HEK293 (cell line): ENCODE measurements around the gene UBE2M.

Experiments
- GLIS2 ChIP-seq: fragments of 450-650 bp; formaldehyde crosslinking; IDR thresholded peaks from 2 replicates; pipeline ENCODE4 v1.5.1; 2016; ENCODE audit warnings: missing biosample characterization, missing genetic modification characterization
- HOXC10 ChIP-seq: sonication (generic); formaldehyde crosslinking; IDR thresholded peaks from 2 replicates; pipeline ENCODE4 v1.8.1; 2023; ENCODE audit warnings: mild to moderate bottlenecking, missing genetic modification reagents
- KLF7 ChIP-seq: fragments of 450-650 bp; formaldehyde crosslinking; IDR thresholded peaks from 2 replicates; pipeline ENCODE4 v1.5.1; 2016; ENCODE audit warnings: missing biosample characterization, missing genetic modification characterization, borderline replicate concordance
- KLF9 ChIP-seq: fragments of 450-650 bp; formaldehyde crosslinking; IDR thresholded peaks from 2 replicates; pipeline ENCODE4 v1.5.1; 2016; ENCODE audit warnings: missing biosample characterization, missing genetic modification characterization, low read depth
- SALL2 ChIP-seq: fragments of 450-650 bp; formaldehyde crosslinking; IDR thresholded peaks from 2 replicates; pipeline ENCODE4 v1.5.0; 2017; ENCODE audit warnings: missing biosample characterization, mild to moderate bottlenecking, missing genetic modification characterization, borderline replicate concordance
- YY2 ChIP-seq: fragments of 450-650 bp; formaldehyde crosslinking; IDR thresholded peaks from 2 replicates; pipeline ENCODE4 v1.5.1; 2016; ENCODE audit warnings: missing biosample characterization, missing genetic modification characterization
- ZBTB48 ChIP-seq: fragments of 450-650 bp; formaldehyde crosslinking; IDR thresholded peaks from 2 replicates; pipeline ENCODE4 v1.5.1; 2016; ENCODE audit warnings: missing biosample characterization, missing genetic modification characterization
- ZEB2 ChIP-seq: fragments of 450-650 bp; formaldehyde crosslinking; IDR thresholded peaks from 2 replicates; pipeline ENCODE4 v1.5.1; 2016; ENCODE audit warnings: missing biosample characterization, missing genetic modification characterization
- ZNF121 ChIP-seq: fragments of 450-650 bp; formaldehyde crosslinking; IDR thresholded peaks from 2 replicates; pipeline ENCODE4 v1.5.1; 2016; ENCODE audit warnings: missing biosample characterization, missing genetic modification characterization
- ZNF155 ChIP-seq: fragments of 450-650 bp; formaldehyde crosslinking; IDR thresholded peaks from 2 replicates; pipeline ENCODE4 v1.5.1; 2016; ENCODE audit warnings: missing biosample characterization, missing genetic modification characterization
- ZNF391 ChIP-seq: fragments of 450-650 bp; formaldehyde crosslinking; IDR thresholded peaks from 2 replicates; pipeline ENCODE4 v1.5.1; 2016; ENCODE audit warnings: low read depth, missing biosample characterization, missing genetic modification characterization, borderline replicate concordance
- ZNF426 ChIP-seq: fragments of 450-650 bp; formaldehyde crosslinking; IDR thresholded peaks from 2 replicates; pipeline ENCODE4 v1.5.1; 2017; ENCODE audit warnings: missing biosample characterization, missing genetic modification characterization, mild to moderate bottlenecking, inconsistent platforms, moderate library complexity
- ZNF510 ChIP-seq: fragments of 450-650 bp; formaldehyde crosslinking; IDR thresholded peaks from 2 replicates; pipeline ENCODE4 v1.5.1; 2018; ENCODE audit warnings: mild to moderate bottlenecking, missing genetic modification characterization, missing biosample characterization; ENCODE audit not compliant: insufficient replicate concordance
- ZNF514 ChIP-seq: fragments of 450-650 bp; formaldehyde crosslinking; IDR thresholded peaks from 2 replicates; pipeline ENCODE4 v1.5.1; 2016; ENCODE audit warnings: missing biosample characterization, missing genetic modification characterization
- ZNF596 ChIP-seq: fragments of 450-650 bp; IDR thresholded peaks from 2 replicates; pipeline ENCODE4 v1.5.0; 2018; ENCODE audit warnings: missing biosample characterization, mild to moderate bottlenecking, missing genetic modification characterization, moderate library complexity
- ZNF658 ChIP-seq: fragments of 450-650 bp; formaldehyde crosslinking; IDR thresholded peaks from 2 replicates; pipeline ENCODE4; 2016; ENCODE audit warnings: missing biosample characterization, missing genetic modification characterization
- ZNF76 ChIP-seq: fragments of 450-650 bp; formaldehyde crosslinking; IDR thresholded peaks from 2 replicates; pipeline ENCODE4; 2016; ENCODE audit warnings: low read depth, missing biosample characterization, missing genetic modification characterization, borderline replicate concordance
- ZNF791 ChIP-seq: fragments of 450-650 bp; formaldehyde crosslinking; IDR thresholded peaks from 2 replicates; pipeline ENCODE4 v1.5.1; 2016; ENCODE audit warnings: missing biosample characterization, missing genetic modification characterization
- ZNF843 ChIP-seq: fragments of 450-650 bp; formaldehyde crosslinking; IDR thresholded peaks from 2 replicates; pipeline ENCODE4 v1.5.1; 2016; ENCODE audit warnings: missing biosample characterization, missing genetic modification characterization
- TF ChIP-seq, protein P1 (sequence below): IDR thresholded peaks from 2 replicates; pipeline ENCODE4 v1.6.1; 2011; ENCODE audit warnings: mild to moderate bottlenecking, low read depth, low read length, borderline replicate concordance
- TF ChIP-seq, protein P2 (sequence below): fragments of 450-650 bp; formaldehyde crosslinking; conservative IDR thresholded peaks from 2 replicates; pipeline ENCODE4 v1.5.1; 2016; ENCODE audit warnings: low read depth, missing biosample characterization, missing genetic modification characterization
- TF ChIP-seq, protein P3 (sequence below): fragments of 450-650 bp; formaldehyde crosslinking; IDR thresholded peaks from 2 replicates; pipeline ENCODE4 v1.5.1; 2016; ENCODE audit warnings: missing biosample characterization, missing genetic modification characterization, low read depth
- TF ChIP-seq, protein P4 (sequence below): fragments of 450-650 bp; formaldehyde crosslinking; IDR thresholded peaks from 2 replicates; pipeline ENCODE4 v1.5.1; 2016; ENCODE audit warnings: missing biosample characterization, missing genetic modification characterization
- TF ChIP-seq, protein P5 (sequence below): fragments of 450-650 bp; formaldehyde crosslinking; IDR thresholded peaks from 2 replicates; pipeline ENCODE4 v1.5.1; 2016; ENCODE audit warnings: missing biosample characterization, missing genetic modification characterization
- TF ChIP-seq, protein P6 (sequence below): fragments of 450-650 bp; formaldehyde crosslinking; IDR thresholded peaks from 2 replicates; pipeline ENCODE4 v1.5.1; 2016; ENCODE audit warnings: missing biosample characterization, missing genetic modification characterization

The UBE2M gene

DNA sequence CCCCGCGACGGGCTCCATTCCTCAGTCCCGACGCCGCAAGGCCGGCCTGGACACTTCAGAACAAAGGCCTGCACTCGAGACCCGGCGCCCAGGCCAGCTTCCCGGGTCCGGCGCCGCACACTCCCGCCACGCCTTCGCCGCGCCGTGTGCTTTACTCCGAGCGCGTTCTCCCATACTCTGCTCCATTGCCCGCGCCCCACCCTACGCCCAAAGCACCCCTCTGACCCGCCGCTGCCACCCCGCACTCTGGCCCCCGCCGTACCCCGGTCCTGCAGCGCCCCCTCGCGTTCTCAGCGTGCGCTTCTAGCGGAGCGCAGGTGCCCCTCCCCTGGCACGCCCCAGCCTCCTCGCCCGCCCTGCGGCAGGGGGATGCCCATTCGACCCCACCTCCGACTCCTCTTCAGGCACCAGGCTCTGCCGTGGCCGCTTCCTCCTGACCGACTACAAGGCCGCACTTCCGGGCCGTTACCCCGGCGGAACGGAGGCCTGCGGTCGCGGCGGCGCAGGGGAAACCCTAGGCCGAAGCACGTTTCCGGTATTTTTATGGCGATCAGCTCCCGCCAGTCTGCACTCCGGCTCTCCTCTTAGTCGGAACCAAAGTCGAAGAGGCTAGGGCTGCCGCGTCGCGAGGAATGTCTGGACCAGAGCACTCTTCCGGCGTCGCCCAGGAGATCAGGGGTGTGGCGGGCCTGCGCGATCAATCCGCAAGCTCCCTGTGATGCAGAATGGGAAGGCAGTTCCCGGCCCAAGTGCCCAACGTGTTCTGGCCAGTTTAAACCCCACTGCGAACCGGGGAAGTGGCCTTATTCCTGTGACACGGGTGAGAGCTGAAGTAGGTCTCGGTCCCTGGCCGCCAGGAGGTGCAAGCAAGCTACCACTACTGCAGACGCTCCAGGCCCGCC lies 38.8 kb downstream of the UBE2M start, which contains the start of gene ZBTB45 (continued):
- TF ChIP-seq, protein P1, sequence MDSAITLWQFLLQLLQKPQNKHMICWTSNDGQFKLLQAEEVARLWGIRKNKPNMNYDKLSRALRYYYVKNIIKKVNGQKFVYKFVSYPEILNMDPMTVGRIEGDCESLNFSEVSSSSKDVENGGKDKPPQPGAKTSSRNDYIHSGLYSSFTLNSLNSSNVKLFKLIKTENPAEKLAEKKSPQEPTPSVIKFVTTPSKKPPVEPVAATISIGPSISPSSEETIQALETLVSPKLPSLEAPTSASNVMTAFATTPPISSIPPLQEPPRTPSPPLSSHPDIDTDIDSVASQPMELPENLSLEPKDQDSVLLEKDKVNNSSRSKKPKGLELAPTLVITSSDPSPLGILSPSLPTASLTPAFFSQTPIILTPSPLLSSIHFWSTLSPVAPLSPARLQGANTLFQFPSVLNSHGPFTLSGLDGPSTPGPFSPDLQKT, result no peak
- TF ChIP-seq, protein P2, sequence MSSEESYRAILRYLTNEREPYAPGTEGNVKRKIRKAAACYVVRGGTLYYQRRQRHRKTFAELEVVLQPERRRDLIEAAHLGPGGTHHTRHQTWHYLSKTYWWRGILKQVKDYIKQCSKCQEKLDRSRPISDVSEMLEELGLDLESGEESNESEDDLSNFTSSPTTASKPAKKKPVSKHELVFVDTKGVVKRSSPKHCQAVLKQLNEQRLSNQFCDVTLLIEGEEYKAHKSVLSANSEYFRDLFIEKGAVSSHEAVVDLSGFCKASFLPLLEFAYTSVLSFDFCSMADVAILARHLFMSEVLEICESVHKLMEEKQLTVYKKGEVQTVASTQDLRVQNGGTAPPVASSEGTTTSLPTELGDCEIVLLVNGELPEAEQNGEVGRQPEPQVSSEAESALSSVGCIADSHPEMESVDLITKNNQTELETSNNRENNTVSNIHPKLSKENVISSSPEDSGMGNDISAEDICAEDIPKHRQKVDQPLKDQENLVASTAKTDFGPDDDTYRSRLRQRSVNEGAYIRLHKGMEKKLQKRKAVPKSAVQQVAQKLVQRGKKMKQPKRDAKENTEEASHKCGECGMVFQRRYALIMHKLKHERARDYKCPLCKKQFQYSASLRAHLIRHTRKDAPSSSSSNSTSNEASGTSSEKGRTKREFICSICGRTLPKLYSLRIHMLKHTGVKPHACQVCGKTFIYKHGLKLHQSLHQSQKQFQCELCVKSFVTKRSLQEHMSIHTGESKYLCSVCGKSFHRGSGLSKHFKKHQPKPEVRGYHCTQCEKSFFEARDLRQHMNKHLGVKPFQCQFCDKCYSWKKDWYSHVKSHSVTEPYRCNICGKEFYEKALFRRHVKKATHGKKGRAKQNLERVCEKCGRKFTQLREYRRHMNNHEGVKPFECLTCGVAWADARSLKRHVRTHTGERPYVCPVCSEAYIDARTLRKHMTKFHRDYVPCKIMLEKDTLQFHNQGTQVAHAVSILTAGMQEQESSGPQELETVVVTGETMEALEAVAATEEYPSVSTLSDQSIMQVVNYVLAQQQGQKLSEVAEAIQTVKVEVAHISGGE (tag by site-specific recombination), result peak; percentile 100
- TF ChIP-seq KLF7 (tag by site-specific recombination), result peak; percentile 96
- TF ChIP-seq, protein P3, sequence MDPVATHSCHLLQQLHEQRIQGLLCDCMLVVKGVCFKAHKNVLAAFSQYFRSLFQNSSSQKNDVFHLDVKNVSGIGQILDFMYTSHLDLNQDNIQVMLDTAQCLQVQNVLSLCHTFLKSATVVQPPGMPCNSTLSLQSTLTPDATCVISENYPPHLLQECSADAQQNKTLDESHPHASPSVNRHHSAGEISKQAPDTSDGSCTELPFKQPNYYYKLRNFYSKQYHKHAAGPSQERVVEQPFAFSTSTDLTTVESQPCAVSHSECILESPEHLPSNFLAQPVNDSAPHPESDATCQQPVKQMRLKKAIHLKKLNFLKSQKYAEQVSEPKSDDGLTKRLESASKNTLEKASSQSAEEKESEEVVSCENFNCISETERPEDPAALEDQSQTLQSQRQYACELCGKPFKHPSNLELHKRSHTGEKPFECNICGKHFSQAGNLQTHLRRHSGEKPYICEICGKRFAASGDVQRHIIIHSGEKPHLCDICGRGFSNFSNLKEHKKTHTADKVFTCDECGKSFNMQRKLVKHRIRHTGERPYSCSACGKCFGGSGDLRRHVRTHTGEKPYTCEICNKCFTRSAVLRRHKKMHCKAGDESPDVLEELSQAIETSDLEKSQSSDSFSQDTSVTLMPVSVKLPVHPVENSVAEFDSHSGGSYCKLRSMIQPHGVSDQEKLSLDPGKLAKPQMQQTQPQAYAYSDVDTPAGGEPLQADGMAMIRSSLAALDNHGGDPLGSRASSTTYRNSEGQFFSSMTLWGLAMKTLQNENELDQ (tag by site-specific recombination), result no peak
- TF ChIP-seq, protein P4, sequence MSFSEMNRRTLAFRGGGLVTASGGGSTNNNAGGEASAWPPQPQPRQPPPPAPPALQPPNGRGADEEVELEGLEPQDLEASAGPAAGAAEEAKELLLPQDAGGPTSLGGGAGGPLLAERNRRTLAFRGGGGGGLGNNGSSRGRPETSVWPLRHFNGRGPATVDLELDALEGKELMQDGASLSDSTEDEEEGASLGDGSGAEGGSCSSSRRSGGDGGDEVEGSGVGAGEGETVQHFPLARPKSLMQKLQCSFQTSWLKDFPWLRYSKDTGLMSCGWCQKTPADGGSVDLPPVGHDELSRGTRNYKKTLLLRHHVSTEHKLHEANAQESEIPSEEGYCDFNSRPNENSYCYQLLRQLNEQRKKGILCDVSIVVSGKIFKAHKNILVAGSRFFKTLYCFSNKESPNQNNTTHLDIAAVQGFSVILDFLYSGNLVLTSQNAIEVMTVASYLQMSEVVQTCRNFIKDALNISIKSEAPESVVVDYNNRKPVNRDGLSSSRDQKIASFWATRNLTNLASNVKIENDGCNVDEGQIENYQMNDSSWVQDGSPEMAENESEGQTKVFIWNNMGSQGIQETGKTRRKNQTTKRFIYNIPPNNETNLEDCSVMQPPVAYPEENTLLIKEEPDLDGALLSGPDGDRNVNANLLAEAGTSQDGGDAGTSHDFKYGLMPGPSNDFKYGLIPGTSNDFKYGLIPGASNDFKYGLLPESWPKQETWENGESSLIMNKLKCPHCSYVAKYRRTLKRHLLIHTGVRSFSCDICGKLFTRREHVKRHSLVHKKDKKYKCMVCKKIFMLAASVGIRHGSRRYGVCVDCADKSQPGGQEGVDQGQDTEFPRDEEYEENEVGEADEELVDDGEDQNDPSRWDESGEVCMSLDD, result peak; percentile 99
- TF ChIP-seq, protein P5, sequence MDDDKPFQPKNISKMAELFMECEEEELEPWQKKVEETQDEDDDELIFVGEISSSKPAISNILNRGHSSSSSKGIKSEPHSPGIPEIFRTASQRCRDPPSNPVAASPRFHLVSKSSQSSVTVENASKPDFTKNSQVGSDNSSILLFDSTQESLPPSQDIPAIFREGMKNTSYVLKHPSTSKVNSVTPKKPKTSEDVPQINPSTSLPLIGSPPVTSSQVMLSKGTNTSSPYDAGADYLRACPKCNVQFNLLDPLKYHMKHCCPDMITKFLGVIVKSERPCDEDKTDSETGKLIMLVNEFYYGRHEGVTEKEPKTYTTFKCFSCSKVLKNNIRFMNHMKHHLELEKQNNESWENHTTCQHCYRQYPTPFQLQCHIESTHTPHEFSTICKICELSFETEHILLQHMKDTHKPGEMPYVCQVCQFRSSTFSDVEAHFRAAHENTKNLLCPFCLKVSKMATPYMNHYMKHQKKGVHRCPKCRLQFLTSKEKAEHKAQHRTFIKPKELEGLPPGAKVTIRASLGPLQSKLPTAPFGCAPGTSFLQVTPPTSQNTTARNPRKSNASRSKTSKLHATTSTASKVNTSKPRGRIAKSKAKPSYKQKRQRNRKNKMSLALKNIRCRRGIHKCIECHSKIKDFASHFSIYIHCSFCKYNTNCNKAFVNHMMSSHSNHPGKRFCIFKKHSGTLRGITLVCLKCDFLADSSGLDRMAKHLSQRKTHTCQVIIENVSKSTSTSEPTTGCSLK (tag by site-specific recombination), result no peak
- peak; percentile 90 for TF ChIP-seq ZNF76
- TF ChIP-seq ZNF510 (tag by site-specific recombination), result no peak
- TF ChIP-seq ZNF658 (tag by site-specific recombination), result no peak
- peak; percentile 95 for TF ChIP-seq ZNF391 (tag by site-specific recombination)
- TF ChIP-seq ZEB2, result peak; percentile 99
- TF ChIP-seq YY2 (tag by site-specific recombination), result peak; percentile 96
- TF ChIP-seq ZNF426 (tag by site-specific recombination), result no peak
- TF ChIP-seq ZNF514, result no peak
- peak; percentile 96 for TF ChIP-seq KLF9 (tag by site-specific recombination)
- peak; percentile 85 for TF ChIP-seq GLIS2 (tag by site-specific recombination)
- no peak; the same call in 1 of the 2 replicates for TF ChIP-seq SALL2 (tag by site-specific recombination)
- TF ChIP-seq ZNF843 (tag by site-specific recombination), result peak; percentile 87
- TF ChIP-seq HOXC10 (CRISPR knock-in tag), result peak; percentile 100
- peak; percentile 20; the same call in 1 of the 2 replicates for TF ChIP-seq ZNF121
- peak; percentile 49; the same call in 1 of the 2 replicates for TF ChIP-seq ZBTB48 (tag by site-specific recombination)
- TF ChIP-seq ZNF155 (tag by site-specific recombination), result no peak
- TF ChIP-seq ZNF791 (tag by site-specific recombination), result no peak
- TF ChIP-seq, protein P6, sequence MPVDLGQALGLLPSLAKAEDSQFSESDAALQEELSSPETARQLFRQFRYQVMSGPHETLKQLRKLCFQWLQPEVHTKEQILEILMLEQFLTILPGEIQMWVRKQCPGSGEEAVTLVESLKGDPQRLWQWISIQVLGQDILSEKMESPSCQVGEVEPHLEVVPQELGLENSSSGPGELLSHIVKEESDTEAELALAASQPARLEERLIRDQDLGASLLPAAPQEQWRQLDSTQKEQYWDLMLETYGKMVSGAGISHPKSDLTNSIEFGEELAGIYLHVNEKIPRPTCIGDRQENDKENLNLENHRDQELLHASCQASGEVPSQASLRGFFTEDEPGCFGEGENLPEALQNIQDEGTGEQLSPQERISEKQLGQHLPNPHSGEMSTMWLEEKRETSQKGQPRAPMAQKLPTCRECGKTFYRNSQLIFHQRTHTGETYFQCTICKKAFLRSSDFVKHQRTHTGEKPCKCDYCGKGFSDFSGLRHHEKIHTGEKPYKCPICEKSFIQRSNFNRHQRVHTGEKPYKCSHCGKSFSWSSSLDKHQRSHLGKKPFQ, result peak; percentile 46
- TF ChIP-seq ZNF596, result 0 out of 2 replicates have a peak, but pooled peaks have one; percentile 18
